ENCODE data around the gene ABLIM3. TPM values are rescaled to one million over a fixed set of nuclear protein-coding genes. Genes with fewer than 3 reads are reported as not detected.

Gene ABLIM3
- total and polyA plus RNA-seq, 10 of the 15 experiments (the other 5 are each of a cell fraction or from before 2014, with no cell fraction given): 0.03 TPM; not detected in 9

DNA sequence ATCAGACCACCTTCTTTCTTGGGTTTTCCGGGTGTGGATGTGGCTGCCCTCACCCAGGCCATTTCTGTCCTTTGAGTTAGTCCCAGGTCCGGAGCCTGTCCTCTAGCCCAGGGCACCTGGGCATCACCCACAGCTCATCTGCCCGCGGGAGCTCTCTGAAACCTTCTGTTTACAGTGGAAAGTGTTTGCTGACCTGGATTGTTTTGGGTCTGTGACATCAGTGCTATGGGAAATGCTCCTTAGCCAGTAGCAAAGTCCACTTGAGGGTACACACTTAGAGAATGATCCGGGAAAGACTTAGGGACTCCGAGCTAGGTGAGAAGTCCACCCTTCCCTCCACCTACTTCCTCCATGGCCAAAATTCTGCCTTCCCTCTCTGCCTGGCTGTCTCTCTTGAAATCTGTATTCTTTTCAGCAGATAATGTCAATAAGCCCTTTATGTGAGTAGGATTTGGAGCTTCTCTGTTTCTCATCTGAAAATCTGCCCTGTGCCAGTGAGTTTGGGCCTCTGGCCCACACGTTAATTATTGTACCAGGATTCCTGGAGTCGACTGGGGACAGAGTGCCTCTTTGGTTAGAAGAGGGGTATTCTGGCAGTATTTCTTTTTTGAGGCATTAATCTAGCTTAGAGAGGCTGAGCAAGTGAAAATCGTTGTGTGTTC is 19.9 kb downstream of the ABLIM3 start:
- Histone ChIP-seq H3K27me3 (replicated peaks in 1 of 2; ENCODE audit: control insufficient read depth in 2 of 2, insufficient read depth in 2 of 2, low read length in 1 of 2) (no peaks in the 10 kb centered on the region; a peak in 1 of 4 replicates), H3K4me1 (ENCODE audit: control insufficient read depth, insufficient read depth, low read length) (peaks cover 6% of the 10 kb centered on the region), H3K36me3 (ENCODE audit: control insufficient read depth in 2 of 2, insufficient read depth in 2 of 2, low read length in 1 of 2) (no peaks in the 10 kb centered on the region), H3K9ac (ENCODE audit: control insufficient read depth, insufficient read depth, low read length) (no peak overlapping the region), H4K20me1 (ENCODE audit: control insufficient read depth, insufficient read depth) (no peaks in the 10 kb centered on the region), H3K4me3 (no peak overlapping the region), H3K4me2 (ENCODE audit: control insufficient read depth, insufficient read depth) (no peak overlapping the region), H3K27ac (ENCODE audit: control insufficient read depth, insufficient read depth) (no peak overlapping the region), H3K79me2 (ENCODE audit: control insufficient read depth, insufficient read depth, low read length) (no peaks in the 10 kb centered on the region), H2AFZ (ENCODE audit: control insufficient read depth, low read depth, low read length) (no peak overlapping the region), H3K9me3 (replicated peaks; ENCODE audit: control insufficient read depth, insufficient read depth, low read length) (no peaks in the 10 kb centered on the region)
- ChIA-PET RAD21 (ENCODE audit: unreplicated experiment) (no interaction called here), POLR2A (no interaction called here), SMC1A (ENCODE audit: uncharacterized antibody, unreplicated experiment) (no interaction called here), CTCF (no interaction called here)
- 51% methylated on average over 9 of the region's 9 CpGs for WGBS (ENCODE audit: insufficient coverage, insufficient replicate concordance, low lambda C conversion rate, missing lambda C conversion rate)
- ATAC-seq (no peak), FAIRE-seq (no peak), DNase-seq (ENCODE audit: low read depth, low spot score) (no peak)
- TF ChIP-seq PAX8 (IDR thresholded peaks at IDR 0.05) (no peak), IKZF2 (IDR thresholded peaks at IDR 0.05) (no peak), IKZF1 (conservative IDR thresholded peaks at IDR 0.05) (no peak), TCF3 (IDR thresholded peaks at IDR 0.05; ENCODE audit: borderline replicate concordance, insufficient read depth, low read depth, low read length) (no peak), RB1 (IDR thresholded peaks at IDR 0.05; ENCODE audit: borderline replicate concordance) (no peak)
- TF ChIP-seq, protein P1, sequence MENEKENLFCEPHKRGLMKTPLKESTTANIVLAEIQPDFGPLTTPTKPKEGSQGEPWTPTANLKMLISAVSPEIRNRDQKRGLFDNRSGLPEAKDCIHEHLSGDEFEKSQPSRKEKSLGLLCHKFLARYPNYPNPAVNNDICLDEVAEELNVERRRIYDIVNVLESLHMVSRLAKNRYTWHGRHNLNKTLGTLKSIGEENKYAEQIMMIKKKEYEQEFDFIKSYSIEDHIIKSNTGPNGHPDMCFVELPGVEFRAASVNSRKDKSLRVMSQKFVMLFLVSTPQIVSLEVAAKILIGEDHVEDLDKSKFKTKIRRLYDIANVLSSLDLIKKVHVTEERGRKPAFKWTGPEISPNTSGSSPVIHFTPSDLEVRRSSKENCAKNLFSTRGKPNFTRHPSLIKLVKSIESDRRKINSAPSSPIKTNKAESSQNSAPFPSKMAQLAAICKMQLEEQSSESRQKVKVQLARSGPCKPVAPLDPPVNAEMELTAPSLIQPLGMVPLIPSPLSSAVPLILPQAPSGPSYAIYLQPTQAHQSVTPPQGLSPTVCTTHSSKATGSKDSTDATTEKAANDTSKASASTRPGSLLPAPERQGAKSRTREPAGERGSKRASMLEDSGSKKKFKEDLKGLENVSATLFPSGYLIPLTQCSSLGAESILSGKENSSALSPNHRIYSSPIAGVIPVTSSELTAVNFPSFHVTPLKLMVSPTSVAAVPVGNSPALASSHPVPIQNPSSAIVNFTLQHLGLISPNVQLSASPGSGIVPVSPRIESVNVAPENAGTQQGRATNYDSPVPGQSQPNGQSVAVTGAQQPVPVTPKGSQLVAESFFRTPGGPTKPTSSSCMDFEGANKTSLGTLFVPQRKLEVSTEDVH (IDR thresholded peaks at IDR 0.05; ENCODE audit: low read depth, partially characterized antibody): no peak
- TF ChIP-seq, protein P2, sequence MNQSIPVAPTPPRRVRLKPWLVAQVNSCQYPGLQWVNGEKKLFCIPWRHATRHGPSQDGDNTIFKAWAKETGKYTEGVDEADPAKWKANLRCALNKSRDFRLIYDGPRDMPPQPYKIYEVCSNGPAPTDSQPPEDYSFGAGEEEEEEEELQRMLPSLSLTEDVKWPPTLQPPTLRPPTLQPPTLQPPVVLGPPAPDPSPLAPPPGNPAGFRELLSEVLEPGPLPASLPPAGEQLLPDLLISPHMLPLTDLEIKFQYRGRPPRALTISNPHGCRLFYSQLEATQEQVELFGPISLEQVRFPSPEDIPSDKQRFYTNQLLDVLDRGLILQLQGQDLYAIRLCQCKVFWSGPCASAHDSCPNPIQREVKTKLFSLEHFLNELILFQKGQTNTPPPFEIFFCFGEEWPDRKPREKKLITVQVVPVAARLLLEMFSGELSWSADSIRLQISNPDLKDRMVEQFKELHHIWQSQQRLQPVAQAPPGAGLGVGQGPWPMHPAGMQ (IDR thresholded peaks at IDR 0.05; ENCODE audit: borderline replicate concordance): no peak
- TF ChIP-seq, protein P3, sequence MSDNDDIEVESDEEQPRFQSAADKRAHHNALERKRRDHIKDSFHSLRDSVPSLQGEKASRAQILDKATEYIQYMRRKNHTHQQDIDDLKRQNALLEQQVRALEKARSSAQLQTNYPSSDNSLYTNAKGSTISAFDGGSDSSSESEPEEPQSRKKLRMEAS (IDR thresholded peaks at IDR 0.05; ENCODE audit: low read depth, low read length): no peak
- TF ChIP-seq, protein P4, sequence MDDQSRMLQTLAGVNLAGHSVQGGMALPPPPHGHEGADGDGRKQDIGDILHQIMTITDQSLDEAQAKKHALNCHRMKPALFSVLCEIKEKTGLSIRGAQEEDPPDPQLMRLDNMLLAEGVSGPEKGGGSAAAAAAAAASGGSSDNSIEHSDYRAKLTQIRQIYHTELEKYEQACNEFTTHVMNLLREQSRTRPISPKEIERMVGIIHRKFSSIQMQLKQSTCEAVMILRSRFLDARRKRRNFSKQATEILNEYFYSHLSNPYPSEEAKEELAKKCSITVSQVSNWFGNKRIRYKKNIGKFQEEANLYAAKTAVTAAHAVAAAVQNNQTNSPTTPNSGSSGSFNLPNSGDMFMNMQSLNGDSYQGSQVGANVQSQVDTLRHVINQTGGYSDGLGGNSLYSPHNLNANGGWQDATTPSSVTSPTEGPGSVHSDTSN (IDR thresholded peaks at IDR 0.05; ENCODE audit: insufficient replicate concordance, low read depth, low read length): no peak
- in situ Hi-C loops (cut with MboI) (no loop called here), intact Hi-C loops (cut with micrococcal nuclease; ENCODE audit: unreplicated experiment) (no loop called here)
- no TSS peak for BruUV-seq (replicated peaks)
